UCSD-AML1 (cell line): ENCODE results near the gene CDK13.
"Not testable (repeated sequence)": the region's sequence is repeated elsewhere in the genome, so short reads cannot be mapped to it uniquely, and the experiment has no call there.

Source experiments
- DNase-seq: peaks from one replicate; lab custom pipeline; 2025; ENCODE audit not compliant: unreplicated experiment; lab: John Stamatoyannopoulos, UW

CDK13 gene

DNA sequence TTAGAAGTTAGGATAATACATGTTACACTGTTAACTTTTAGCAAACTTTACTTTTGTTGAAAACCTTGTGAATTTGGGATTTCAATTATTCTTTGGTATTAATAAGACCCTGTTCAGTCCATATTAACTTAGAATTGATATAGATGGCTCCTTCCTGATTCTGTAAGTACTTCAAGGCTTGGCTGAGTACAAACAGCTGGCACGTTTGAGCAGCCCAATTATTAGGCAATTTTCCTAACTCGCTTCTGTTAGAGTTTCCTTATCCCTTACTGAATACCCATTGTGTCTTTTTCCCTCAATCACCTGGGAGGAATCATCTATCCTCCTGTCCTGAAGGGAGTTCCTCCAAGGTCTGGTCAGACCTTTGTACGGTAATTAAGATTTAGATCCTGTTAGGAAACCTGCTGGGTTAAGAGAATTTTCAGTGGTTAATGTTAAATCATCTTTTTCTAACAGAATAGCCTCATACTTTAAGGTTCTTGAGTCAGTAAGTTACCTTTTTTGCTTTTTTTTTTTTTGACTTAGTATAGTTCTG lies 195.6 kb downstream of the CDK13 start:
- not testable (repeated sequence) for DNase-seq

DNA sequence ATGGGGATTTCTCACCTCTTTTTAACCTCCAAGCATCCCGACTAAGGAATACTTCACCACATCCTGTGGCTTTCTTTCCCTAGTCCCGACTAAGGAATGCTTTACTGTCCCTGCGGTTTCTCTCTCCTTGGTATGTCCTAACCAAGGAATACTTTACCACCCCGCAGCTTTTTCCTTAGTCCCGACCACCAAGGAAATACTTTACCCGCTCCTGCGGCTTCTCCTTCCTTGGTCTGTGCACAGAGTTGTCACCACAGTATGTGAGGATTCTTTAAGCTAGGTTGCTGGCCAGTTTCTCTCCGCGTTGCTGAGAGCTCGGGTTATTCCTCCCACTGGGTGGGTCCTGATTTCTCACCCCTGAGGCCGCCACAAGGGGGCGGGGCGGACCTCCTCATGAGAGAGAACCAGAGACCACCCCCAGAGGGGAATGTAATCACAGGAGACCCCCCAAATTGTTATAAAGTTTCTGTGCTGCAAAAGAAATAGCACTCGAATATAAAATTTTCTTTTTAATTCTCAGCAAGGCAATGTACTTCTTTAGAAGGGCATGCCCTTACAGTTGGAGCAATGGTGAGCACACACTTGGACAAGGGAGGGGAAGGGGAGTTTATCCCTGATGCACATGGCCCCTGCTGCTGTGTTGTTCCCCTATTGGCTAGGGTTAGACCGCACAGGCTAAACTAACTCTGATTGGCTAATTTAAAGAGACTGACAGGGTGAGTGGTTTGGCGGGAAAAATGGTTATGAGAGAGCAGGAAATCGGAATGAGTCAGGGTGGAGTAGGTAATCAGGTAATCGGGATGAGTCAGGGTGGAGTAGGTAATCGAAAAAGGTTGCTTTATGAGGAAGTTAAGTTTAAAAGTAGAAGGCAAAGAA lies 197.6 kb downstream of the CDK13 start:
- DNase-seq: no peak

DNA sequence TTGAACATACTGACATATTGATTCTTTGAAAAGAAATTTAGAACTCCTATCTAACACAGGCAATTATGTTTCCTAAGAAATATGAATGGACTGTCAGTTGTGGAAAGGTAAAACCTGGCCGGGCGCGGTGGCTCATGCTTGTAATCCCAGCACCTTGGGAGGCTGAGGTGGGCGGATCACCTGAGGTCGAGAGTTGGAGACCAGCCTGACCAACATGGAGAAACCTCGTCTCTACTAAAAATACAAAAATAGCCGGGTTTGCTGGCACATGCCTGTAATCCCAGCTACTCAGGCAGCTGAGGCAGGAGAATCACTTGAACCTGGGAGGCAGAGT lies 198.2 kb downstream of the CDK13 start:
- not testable (repeated sequence) for DNase-seq

DNA sequence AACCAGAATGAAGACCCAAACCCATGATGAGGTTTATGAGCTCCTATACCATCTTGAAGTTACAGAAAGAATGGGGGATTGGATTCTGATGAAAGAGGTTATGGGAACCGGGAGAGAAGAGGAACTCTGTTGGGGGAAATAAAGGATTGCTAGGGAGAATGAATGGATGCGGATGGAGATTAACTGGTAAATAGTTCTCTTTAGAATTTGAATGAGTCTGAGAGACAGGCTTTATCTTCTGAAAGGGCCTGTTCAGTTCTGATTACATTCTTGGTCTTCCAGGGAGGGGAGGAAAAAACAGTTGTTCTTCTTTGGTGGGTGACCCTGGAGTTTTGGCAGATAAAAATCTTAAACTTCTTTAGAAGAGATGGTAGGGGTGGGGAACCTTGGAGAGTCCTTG lies 198.6 kb downstream of the CDK13 start:
- DNase-seq: no peak
